ENCODE results near the gene ATP11B. TPM values are rescaled to one million over a fixed set of nuclear protein-coding genes. Genes with fewer than 3 reads are reported as not detected.

ATP11B gene
- total RNA-seq, 6 donors from 2014 or later: 56.4 to 102 (median 83.2) TPM

DNA sequence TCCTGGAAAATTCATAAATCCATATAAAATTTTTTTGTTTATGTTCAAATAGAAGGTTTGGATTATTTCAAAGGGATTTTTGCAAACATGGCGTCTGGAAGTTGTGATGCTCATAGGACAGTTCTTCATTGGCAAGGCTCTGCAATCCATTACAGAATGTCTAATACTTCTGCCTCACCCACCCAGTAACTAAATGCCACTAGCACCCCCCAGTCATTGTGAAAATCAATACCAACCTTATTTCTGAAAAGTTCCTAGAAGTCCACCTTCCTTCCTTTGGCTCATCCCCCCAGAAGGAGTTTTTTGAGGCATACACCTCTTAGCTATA is 17.9 kb downstream of the ATP11B start:
- TF ChIP-seq POLR2AphosphoS5 (IDR thresholded peaks at IDR 0.05) (no peak), CTCF (IDR thresholded peaks at IDR 0.05) (no peak), EP300 (IDR thresholded peaks at IDR 0.05) (no peak), POLR2A (IDR thresholded peaks at IDR 0.05) (no peak)
- no peaks in the 10 kb centered on the region for H3K9me3 ChIP-seq
- H3K27me3 ChIP-seq: no peaks in the 10 kb centered on the region
- ATAC-seq (ENCODE audit: low FRiP score in 2 of 2) (no peak), DNase-seq (no peak)
- WGBS, 2 donors: 92 to 100% methylated on average over 1 of the region's 1 CpG
- H3K4me1 ChIP-seq: peaks cover 5 to 48% (median 12%) of the 10 kb centered on the region in 4 donors
- no peak overlapping the region for H3K4me3 ChIP-seq
- H3K36me3 ChIP-seq: no peaks in the 10 kb centered on the region
- H3K27ac ChIP-seq: no peak overlapping the region

DNA sequence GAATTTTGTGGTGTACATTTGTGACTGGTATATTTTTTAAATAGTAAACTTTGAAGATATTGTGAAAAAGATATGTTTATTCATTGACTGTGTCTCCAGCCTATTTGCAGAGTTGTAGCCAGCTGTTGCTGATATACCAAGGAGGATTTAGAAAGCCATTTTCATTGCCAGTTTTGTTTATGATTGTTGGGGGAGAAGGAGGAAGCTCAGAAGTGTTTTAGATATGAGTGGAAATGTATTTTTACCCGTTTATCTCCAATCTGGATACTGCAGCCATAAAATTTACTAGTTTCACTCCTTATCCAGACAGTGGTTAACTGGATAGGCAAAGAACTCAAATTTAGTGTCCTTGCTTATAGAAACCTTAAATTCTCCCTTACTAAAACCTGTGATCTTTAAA is 18.8 kb downstream of the ATP11B start:
- H3K4me3 ChIP-seq: no peak overlapping the region
- no peak for DNase-seq
- no peaks in the 10 kb centered on the region for H3K27me3 ChIP-seq
- H3K36me3 ChIP-seq: no peaks in the 10 kb centered on the region
- H3K4me1 ChIP-seq: peaks cover 5 to 41% (median 11%) of the 10 kb centered on the region in 4 donors
- TF ChIP-seq CTCF (IDR thresholded peaks at IDR 0.05): no peak
- TF ChIP-seq POLR2A (IDR thresholded peaks at IDR 0.05): no peak
- no peak for TF ChIP-seq EP300 (IDR thresholded peaks at IDR 0.05)
- no peak for TF ChIP-seq POLR2AphosphoS5 (IDR thresholded peaks at IDR 0.05)
- 42 to 57% methylated on average over 1 of the region's 1 CpG for whole genome bisulfite sequencing, 2 donors
- no peak overlapping the region for H3K27ac ChIP-seq
- no peaks in the 10 kb centered on the region for H3K9me3 ChIP-seq
- no peak for ATAC-seq (ENCODE audit: low FRiP score in 2 of 2)

GRCh38 chr3:182814419-182815062 is 21.2 kb downstream of the ATP11B start:
- Histone ChIP-seq H3K9me3 (no peaks in the 10 kb centered on the region), H3K4me3 (no peak overlapping the region), H3K4me1 (peaks cover 0 to 20% (median 2%) of the 10 kb centered on the region in 4 donors), H3K36me3 (no peaks in the 10 kb centered on the region), H3K27me3 (no peaks in the 10 kb centered on the region), H3K27ac (no peak overlapping the region)
- 87 to 91% methylated on average over 4 of the region's 4 CpGs for WGBS, 2 donors
- ATAC-seq (ENCODE audit: low FRiP score in 2 of 2): no peak
- no peak for DNase-seq
- TF ChIP-seq POLR2AphosphoS5 (IDR thresholded peaks at IDR 0.05) (no peak), POLR2A (IDR thresholded peaks at IDR 0.05) (no peak), EP300 (IDR thresholded peaks at IDR 0.05) (no peak)

GRCh38 chr3:182816181-182816580 is 22.9 kb downstream of the ATP11B start:
- ATAC-seq (ENCODE audit: low FRiP score in 2 of 2) (no peak), DNase-seq (no peak)
- TF ChIP-seq POLR2A (IDR thresholded peaks at IDR 0.05) (no peak), EP300 (IDR thresholded peaks at IDR 0.05) (no peak), POLR2AphosphoS5 (IDR thresholded peaks at IDR 0.05) (no peak), CTCF (IDR thresholded peaks at IDR 0.05) (no peak)
- Histone ChIP-seq H3K36me3 (peaks cover 0 to 10% (median 5%) of the 10 kb centered on the region in 4 donors), H3K9me3 (no peaks in the 10 kb centered on the region), H3K27me3 (no peaks in the 10 kb centered on the region), H3K27ac (no peak overlapping the region), H3K4me1 (peaks cover 0 to 13% (median 2%) of the 10 kb centered on the region in 4 donors), H3K4me3 (no peak overlapping the region)
- 38 to 57% methylated on average over 1 of the region's 1 CpG for WGBS, 2 donors

GRCh38 chr3:182818296-182818978 is 25.1 kb downstream of the ATP11B start:
- ATAC-seq (ENCODE audit: low FRiP score in 2 of 2) (no peak), DNase-seq (no peak)
- Histone ChIP-seq H3K4me3 (no peak overlapping the region), H3K36me3 (peaks cover 0 to 20% (median 5%) of the 10 kb centered on the region in 4 donors), H3K4me1 (peaks cover 0 to 11% (median 0%) of the 10 kb centered on the region in 4 donors), H3K27me3 (no peaks in the 10 kb centered on the region), H3K9me3 (no peaks in the 10 kb centered on the region), H3K27ac (no peak overlapping the region)
- TF ChIP-seq EP300 (IDR thresholded peaks at IDR 0.05) (no peak), CTCF (IDR thresholded peaks at IDR 0.05) (no peak), POLR2A (IDR thresholded peaks at IDR 0.05) (no peak), POLR2AphosphoS5 (IDR thresholded peaks at IDR 0.05) (no peak)
- 81 to 82% methylated on average over 4 of the region's 4 CpGs for WGBS, 2 donors
